ENCODE results near the gene CENPI. TPM values are rescaled to one million over a fixed set of nuclear protein-coding genes. Genes with fewer than 3 reads are reported as not detected.

The CENPI gene
- total and polyA plus RNA-seq, 10 of the 15 experiments (the other 5 are each of a cell fraction or from before 2014, with no cell fraction given), result 6.9 to 25.8 (median 17.5) TPM

DNA sequence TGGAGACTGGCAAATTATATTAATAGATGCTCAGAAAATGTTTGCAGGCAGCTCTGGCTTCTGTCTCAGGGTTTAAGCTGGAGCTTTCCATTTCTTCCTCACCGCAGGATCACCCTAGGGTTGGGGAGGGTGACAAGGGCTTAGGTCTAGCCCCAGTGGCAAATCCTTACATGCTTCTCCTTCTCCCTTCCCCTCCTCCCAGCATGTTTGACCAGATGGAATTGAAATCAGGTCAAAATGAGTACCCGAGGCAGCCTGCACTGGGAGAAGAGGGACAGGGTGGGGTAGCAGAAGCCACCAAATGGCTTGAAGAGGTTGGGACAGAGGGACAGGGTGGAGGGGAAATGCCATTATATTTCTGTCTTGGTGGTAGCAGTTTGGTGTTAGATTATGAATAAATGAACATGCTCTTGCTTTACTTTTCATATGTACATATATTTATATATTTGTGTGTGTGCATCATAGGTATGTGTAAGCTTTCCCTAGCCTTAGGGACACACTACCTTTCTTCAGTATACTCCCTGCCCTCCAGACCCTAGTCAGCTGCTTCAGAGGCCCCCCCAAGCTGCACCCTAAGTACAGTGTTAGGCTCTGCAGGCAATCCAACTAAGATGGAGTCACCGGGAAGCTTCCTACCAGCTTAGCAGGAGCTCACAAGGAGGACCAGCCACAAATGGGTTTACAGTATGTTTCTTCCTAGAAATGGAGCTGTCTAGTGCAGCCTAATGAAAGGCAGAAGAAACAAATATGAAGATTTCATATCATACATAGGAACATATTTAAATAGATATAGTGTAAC, 17.5 kb upstream of the CENPI start (continued):
- no peak for TF ChIP-seq NR2C2 (IDR thresholded peaks at IDR 0.05; ENCODE audit: borderline replicate concordance, control insufficient read depth, insufficient read length, low read depth)

- in situ Hi-C loops (cut with MboI), result no loop called here
- no TSS peak for BruUV-seq (replicated peaks)
These were observed 16.8 kb upstream of the CENPI start for GRCh38 chrX:101081231-101081630.

DNA sequence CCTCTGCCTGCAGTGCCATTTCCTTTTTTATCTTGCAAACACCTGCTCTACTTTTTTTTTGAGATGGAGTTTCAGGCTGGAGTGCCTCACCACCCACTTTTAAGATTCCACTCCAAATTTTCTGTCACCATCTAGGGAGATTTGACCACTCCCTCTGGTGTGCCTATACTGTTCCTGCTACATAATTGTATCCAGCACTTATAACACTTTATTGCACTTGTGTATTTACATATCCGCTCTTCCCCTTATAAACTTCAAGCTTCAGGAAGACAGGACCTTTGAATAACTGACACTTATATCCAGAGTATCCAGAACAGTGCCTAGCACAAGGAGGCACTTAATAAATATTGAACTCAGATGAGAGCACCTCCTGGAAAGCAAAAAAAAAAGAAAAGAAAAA, 6.2 kb upstream of the CENPI start:
- Histone ChIP-seq H3K9ac (ENCODE audit: control insufficient read depth, insufficient read depth, low read length) (no peak overlapping the region), H3K79me2 (ENCODE audit: control insufficient read depth, insufficient read depth, low read length) (no peaks in the 10 kb centered on the region), H3K9me3 (replicated peaks; ENCODE audit: control insufficient read depth, insufficient read depth, low read length) (no peaks in the 10 kb centered on the region), H3K27ac (ENCODE audit: control insufficient read depth, insufficient read depth) (no peak overlapping the region), H2AFZ (ENCODE audit: control insufficient read depth, low read depth, low read length) (no peak overlapping the region), H3K4me1 (ENCODE audit: control insufficient read depth, insufficient read depth, low read length) (no peaks in the 10 kb centered on the region), H3K4me2 (ENCODE audit: control insufficient read depth, insufficient read depth) (no peak overlapping the region), H3K27me3 (replicated peaks in 1 of 2; ENCODE audit: control insufficient read depth in 2 of 2, insufficient read depth in 2 of 2, low read length in 1 of 2) (no peaks in the 10 kb centered on the region), H3K36me3 (ENCODE audit: control insufficient read depth in 2 of 2, insufficient read depth in 2 of 2, low read length in 1 of 2) (no peaks in the 10 kb centered on the region), H3K4me3 (no peak overlapping the region), H4K20me1 (ENCODE audit: control insufficient read depth, insufficient read depth) (no peaks in the 10 kb centered on the region)
- no TSS peak for BruUV-seq (replicated peaks)
- TF ChIP-seq POLR2A (IDR thresholded peaks at IDR 0.05; ENCODE audit: low read depth, low read length), result no peak
- no peak for TF ChIP-seq MEF2A (IDR thresholded peaks at IDR 0.05; ENCODE audit: insufficient read depth, low read depth, low read length)
- no peak for TF ChIP-seq EGR1 (IDR thresholded peaks at IDR 0.05; ENCODE audit: borderline replicate concordance in 1 of 2, low read depth in 2 of 2, low read length in 2 of 2)
- no peak for TF ChIP-seq JUND (IDR thresholded peaks at IDR 0.05; ENCODE audit: low read depth, low read length)
- TF ChIP-seq ZNF24 (IDR thresholded peaks at IDR 0.05), result no peak
- TF ChIP-seq, protein P1, sequence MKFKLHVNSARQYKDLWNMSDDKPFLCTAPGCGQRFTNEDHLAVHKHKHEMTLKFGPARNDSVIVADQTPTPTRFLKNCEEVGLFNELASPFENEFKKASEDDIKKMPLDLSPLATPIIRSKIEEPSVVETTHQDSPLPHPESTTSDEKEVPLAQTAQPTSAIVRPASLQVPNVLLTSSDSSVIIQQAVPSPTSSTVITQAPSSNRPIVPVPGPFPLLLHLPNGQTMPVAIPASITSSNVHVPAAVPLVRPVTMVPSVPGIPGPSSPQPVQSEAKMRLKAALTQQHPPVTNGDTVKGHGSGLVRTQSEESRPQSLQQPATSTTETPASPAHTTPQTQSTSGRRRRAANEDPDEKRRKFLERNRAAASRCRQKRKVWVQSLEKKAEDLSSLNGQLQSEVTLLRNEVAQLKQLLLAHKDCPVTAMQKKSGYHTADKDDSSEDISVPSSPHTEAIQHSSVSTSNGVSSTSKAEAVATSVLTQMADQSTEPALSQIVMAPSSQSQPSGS (IDR thresholded peaks at IDR 0.05; ENCODE audit: low read length), result no peak
- ChIA-PET CTCF (no interaction called here), POLR2A (interaction anchor here (0.5 to 0.6 kb wide), 2 partner anchors 26 to 176 kb away, joined by 3 read pairs; no protein-coding TSS in a partner anchor), SMC1A (ENCODE audit: uncharacterized antibody, unreplicated experiment) (no interaction called here), RAD21 (ENCODE audit: unreplicated experiment) (interaction anchor here (0.7 kb wide), 1 partner anchor 138 kb away, joined by 3 read pairs; no protein-coding TSS in a partner anchor)
- FAIRE-seq (no peak), DNase-seq (ENCODE audit: low read depth, low spot score) (no peak), ATAC-seq (no peak)
- 76% methylated on average over 1 of the region's 1 CpG for WGBS (ENCODE audit: insufficient coverage, insufficient replicate concordance, low lambda C conversion rate, missing lambda C conversion rate)
- in situ Hi-C loops (cut with MboI), result no loop called here
- intact Hi-C loops (cut with micrococcal nuclease; ENCODE audit: unreplicated experiment), result no loop called here

More at GRCh38 chrX:101081231-101081630, 16.8 kb upstream of the CENPI start:
- ATAC-seq (no peak), FAIRE-seq (no peak), DNase-seq (ENCODE audit: low read depth, low spot score) (no peak)
- ChIA-PET CTCF (no interaction called here), SMC1A (ENCODE audit: uncharacterized antibody, unreplicated experiment) (interaction anchor here (1.0 kb wide), 1 partner anchor 268 kb away, joined by 4 read pairs; the partner anchor contains the start of gene TIMM8A), POLR2A (no interaction called here), RAD21 (ENCODE audit: unreplicated experiment) (no interaction called here)
- Histone ChIP-seq H2AFZ (ENCODE audit: control insufficient read depth, low read depth, low read length) (no peak overlapping the region), H4K20me1 (ENCODE audit: control insufficient read depth, insufficient read depth) (no peaks in the 10 kb centered on the region), H3K9ac (ENCODE audit: control insufficient read depth, insufficient read depth, low read length) (no peak overlapping the region), H3K4me2 (ENCODE audit: control insufficient read depth, insufficient read depth) (no peak overlapping the region), H3K4me3 (no peak overlapping the region), H3K27me3 (replicated peaks in 1 of 2; ENCODE audit: control insufficient read depth in 2 of 2, insufficient read depth in 2 of 2, low read length in 1 of 2) (peaks cover 0 to 2% of the 10 kb centered on the region in 2 experiments; a peak in 3 of 4 replicates), H3K27ac (ENCODE audit: control insufficient read depth, insufficient read depth) (no peak overlapping the region), H3K36me3 (ENCODE audit: control insufficient read depth in 2 of 2, insufficient read depth in 2 of 2, low read length in 1 of 2) (no peaks in the 10 kb centered on the region), H3K9me3 (replicated peaks; ENCODE audit: control insufficient read depth, insufficient read depth, low read length) (no peaks in the 10 kb centered on the region), H3K79me2 (ENCODE audit: control insufficient read depth, insufficient read depth, low read length) (no peaks in the 10 kb centered on the region), H3K4me1 (ENCODE audit: control insufficient read depth, insufficient read depth, low read length) (no peaks in the 10 kb centered on the region)
- 18% methylated on average over 3 of the region's 3 CpGs for WGBS (ENCODE audit: insufficient coverage, insufficient replicate concordance, low lambda C conversion rate, missing lambda C conversion rate)
- intact Hi-C loops (cut with micrococcal nuclease; ENCODE audit: unreplicated experiment), result no loop called here
- no peak for TF ChIP-seq KDM1A (IDR thresholded peaks at IDR 0.05; ENCODE audit: borderline replicate concordance)
- TF ChIP-seq NFIC (IDR thresholded peaks at IDR 0.05; ENCODE audit: low read depth, low read length), result no peak

All from GM12878 (cell line).